Stimulated activated CD4-positive, alpha-beta T cell treated with anti-CD3 and anti-CD28 coated beads, TNF-alpha, amount 100 ng/mL, for 1 hour (primary cell): ENCODE data around the gene TSPAN14.

Experiments used
- DNase-seq, 3 donors: peaks; one replicate each; pipeline ENCODE4 v3.0.0-alpha.2; 2020; ENCODE audit warnings: low read depth in 3 of 3, low spot score in 1 of 3

TSPAN14 gene

DNA sequence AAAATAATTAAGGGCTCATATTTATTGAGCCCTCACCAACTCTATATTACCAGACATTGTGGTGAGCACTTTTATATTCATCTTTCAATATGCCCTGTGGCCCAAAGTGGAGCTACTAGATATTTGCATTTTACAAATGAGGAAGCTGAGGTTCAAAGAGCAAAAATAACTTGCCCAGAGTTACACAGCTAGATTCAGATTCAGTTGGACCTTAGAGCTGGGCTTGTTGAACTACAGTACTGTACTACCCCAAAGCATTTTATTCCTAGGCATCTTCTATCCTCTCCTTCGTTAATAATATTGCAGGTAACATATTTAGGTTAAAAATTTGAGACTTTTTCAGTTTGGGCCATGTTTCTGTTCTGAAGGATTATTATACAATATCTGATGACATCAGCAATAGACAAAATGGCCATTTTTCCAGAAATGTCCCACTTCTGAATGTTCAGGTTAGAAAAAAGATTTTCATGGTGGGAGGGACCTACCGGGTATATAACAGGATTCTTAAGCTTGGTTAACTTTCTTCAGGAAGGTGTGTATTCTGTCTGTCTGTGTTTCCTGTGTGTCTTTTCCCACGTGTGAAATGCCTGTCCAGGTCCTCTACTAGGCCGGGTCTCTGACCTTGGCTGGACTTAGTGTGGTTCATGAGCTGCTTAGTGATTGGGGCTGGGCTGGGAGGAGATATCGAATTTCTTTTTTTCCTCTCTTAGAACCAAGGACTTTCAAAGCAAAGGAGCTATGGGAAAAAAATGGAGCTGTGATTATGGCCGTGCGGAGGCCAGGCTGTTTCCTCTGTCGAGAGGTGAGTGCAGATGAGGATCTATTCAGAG is 32.2 kb upstream of the TSPAN14 start:
- DNase-seq: no peak

DNA sequence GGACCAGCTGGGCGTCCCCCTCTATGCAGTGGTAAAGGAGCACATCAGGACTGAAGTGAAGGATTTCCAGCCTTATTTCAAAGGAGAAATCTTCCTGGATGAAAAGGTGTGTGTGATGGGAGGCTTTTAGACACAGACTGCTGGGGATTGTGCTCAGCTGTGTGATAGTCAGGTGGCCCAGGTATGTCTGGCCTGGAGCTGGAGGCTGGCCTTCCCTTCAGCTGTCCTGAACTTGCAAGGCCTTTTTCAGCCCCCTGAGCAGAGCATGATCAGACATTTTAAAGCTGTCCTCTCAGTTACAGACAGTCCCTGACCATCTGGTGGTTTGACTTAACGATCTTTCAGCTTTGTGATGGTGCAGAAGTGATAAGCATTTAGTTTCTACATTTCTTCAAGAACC is 28.2 kb upstream of the TSPAN14 start:
- DNase-seq: no peak

DNA sequence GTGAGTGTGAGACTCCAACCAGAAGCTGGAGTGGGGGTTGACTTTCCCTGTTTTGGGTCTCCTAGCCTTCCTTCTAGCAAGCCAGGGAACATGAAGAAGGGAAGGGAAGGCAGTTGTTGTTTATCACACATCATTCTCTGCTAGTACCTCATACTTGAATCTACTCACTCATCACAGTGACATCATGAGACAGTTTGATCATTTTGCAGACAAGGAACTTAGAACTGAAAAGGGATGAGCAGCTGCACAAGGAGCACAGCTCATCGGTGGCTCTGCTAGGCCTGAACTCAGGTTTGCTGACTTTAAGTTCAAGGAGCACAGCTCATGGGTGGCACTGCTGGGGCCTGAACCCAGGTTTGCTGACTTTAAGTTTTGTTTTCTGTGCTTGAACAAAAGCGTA is 26.6 kb upstream of the TSPAN14 start:
- no peak for DNase-seq

DNA sequence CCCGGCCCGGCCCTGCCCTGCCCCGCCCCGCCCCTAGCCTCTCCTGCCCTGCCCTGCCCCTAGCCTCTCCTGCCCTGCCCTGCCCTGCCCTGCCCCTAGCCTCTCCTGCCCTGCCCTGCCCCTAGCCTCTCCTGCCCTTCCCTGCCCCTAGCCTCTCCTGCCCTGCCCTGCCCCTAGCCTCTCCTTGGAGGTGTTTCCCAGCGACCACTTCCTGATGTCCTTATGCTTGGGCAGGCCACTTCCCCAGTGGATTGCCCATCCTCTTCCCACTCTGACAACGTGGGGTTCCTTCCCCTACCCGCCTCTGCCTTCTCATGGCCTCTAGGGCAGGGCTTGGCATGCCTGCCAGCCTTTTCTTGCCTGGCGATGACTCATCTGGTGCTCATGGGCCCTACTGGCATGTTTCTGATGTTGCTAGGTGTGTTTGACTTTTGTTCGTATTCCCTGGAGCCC is 24.6 kb upstream of the TSPAN14 start:
- DNase-seq: no peak

DNA sequence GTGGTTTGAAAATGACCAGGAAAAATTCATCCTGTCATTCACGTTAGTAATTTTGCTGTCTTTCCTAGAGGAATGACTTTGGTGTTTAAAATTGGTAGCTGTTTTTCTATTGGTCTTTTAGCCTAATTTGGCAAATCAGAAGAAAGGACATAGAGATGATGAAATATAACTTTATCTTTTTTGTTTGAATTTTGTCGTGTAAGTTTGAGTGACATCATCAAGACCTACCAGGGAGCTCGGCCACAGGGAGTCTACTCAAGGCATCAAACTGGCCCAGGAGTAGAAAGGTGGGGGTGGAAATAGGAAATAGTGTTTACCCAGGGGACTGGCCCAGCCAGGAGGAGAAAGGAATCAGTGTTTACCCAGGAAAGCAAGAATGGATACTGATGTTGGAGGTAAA is 21.0 kb upstream of the TSPAN14 start:
- no peak for DNase-seq

DNA sequence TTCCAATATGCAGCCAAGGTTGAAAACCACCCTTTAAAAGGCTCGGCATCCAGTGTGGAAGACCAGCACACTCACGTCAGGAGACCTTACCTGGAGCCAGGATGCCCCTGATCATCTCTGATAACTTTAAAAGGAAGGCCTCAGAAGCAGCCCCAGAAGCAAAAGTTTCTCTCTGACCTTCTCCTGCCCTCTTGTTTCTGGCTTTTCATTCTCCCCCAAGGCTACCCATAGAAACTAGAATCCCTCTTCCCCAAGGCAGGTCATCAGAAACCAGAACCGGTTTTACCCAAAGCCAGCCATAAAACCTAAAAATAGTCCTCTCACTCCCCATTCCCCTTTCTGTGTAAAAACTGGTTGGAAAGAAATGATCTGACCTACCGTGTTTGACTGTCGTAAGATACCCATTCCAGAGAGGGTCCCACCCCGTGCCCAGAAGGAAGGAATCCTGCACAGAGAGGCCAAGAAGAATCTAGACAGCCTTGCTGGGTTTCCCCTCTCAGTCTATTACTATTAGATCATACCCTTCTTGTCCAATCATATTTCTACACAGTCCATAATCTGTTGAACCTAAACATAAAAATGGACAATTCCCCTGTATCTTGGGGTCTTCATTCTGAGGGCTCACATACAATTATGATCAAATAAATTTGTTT is 17.5 kb upstream of the TSPAN14 start:
- DNase-seq: no peak

DNA sequence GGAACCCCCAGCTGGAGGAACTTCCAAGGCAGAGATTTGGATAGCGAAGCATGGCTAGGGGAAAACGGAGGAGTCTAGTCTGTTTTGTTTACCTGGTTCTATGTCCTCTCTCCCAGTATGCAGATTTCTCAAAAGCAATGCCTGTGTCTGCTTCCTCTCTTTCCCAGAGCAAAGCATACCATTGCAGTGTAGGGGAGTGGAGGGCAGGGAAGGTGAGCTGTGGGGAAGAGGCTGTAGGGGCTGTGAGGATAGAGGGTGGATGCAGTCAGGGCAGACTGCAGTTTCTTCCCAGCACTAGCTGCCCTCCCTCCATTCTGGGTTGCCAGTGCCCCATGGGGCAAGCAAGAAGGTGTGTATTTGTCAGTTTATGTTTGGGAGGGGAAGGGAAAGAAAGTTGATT is 16.9 kb upstream of the TSPAN14 start:
- DNase-seq: no peak

DNA sequence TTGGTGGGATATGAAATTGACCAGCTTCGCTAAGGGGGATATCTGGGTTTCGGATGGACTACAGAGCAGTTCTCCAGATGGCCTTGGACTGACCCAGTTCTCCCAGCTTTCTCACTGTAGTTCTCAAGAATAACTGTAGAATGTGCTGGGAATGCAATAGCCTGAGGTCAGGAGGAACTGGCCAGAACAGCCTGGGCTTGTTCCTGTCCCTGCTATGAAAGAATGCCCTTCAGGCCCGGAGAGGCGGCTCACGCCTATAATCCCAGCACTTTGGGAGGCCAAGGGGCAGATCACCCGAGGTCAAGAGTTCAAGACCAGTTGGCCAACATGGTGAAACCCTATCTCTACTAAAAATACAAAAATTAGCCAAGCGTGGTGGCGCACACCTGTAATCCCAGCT is 12.3 kb upstream of the TSPAN14 start:
- no peak for DNase-seq

DNA sequence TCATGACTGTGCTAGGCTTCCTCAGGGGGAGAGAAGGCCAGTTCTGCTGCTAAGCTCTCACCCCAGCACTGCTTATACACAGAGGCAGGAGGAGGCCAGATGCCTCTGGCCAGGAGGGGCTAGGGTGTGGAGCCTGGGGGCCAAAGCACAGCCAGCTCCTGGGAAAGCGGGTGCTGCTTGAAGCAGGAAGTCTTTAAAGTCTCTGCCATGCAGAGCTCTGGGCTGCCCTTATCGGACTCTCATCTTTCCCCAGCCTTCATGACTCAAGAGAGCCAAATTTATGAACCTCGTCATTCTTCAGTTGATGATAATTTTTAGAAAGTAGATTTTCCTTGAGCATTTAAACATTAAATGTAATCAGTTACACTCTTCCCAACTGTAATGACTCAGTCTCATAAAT is 11.2 kb upstream of the TSPAN14 start:
- no peak for DNase-seq

DNA sequence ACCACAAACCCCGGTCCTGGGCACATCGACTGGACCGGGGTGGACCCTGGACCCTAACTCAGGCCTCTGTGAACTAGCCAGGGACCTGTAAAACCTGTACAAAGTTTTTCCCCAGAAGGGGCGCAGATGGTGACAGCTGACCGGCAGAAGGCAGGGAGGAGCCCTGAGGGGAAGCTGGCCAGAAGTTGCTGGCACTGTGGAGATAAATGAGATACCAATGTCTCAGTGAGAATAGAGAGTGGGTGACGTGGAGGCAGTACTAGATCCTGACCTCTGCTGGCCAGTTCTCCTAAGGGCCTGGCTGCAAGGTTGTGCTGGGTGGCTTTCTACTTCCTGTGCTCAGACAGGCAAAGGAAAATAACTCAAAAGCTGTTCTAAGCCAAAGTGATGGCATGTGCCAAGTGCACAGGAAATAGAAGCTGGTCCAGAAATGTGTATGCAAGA is 10.6 kb upstream of the TSPAN14 start:
- DNase-seq: no peak

DNA sequence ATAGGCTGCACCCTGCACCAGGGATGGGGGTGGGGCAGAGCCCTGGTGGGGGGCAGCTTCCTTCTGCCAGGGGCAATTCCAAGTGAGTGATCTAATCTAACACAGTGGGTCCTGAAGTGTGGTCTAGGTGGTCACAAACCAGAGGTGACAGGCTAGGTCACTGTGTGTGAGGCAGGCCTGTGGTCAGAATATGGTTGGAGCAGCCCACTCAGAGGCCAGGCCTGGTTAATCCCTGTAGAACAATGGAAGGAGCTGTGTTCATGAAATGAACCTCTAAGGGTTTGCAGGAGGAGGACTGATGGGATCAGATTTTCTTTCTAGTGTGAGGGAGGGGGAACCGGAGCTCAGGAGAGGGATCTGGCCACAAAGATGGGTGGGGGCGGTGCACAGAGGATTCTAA is 10.0 kb upstream of the TSPAN14 start:
- no peak for DNase-seq

DNA sequence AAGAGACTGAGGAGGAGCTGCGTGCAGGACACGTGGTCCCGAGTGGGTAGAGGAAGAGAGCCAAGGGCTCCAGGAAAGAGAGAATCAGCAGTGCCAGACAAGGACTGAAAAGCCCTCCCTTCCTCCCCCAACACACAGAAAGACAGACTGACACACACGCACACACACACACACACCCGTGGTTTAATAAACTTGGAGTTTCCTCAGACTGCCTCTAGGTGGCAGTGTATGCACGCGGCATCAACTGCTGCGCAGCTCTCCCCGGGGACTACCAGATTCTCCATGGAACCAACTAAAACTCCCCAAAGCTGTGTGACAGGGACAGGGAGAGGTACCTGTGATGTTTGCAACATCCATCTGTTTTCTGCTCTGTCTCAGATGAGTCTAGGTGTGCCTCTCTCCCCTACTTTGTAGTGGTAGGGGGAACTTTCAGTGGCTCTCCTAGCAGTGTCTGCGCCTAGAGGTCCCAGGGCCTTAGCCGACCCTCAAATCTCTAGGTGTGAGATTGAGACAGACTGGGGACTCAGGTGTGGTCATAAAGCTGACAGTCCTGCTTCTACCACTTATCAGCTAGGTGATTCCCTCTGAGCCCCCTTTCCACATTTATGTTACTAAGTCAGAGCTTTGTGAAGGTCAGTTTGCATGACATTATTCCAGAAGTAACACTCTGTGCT is 9.3 kb upstream of the TSPAN14 start:
- DNase-seq: peak in 2 of 3 donors; percentile 37 to 59

DNA sequence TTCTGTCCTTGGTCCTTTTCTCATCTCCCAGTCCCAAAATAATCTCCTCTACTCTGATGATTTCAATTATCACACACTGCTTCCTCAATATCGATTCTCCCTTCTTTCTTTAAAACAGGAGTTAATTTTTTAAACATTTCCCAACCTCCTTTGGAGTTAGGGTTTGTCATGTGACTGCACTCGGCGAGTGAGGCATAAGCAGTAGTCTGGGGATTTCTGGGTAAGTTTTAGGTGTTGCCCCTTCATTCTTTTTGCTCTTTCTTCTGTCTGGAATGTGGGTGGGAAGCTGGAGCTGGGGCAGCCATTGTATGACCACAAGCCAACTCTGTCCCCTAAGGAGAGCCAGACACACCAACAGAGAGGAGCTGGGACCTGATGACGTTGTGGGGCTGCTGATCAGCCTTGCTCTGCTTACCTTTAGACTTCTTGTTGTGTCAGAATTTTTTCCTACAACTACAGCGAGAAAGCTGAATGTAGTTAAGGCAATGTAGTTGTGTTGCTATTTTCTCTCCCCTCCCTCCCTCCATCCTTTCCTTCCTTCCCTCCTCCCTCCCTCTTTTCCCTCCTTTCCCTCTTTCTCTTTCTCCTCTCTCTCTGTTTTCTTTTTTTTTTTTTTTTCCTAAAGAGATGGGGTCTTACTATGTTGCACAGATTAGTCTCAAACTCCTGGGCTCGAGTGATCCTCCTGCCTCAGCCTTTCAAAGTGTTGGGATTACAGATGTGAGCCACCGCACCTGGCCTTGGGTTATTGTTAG is 6.5 kb upstream of the TSPAN14 start:
- no peak for DNase-seq

DNA sequence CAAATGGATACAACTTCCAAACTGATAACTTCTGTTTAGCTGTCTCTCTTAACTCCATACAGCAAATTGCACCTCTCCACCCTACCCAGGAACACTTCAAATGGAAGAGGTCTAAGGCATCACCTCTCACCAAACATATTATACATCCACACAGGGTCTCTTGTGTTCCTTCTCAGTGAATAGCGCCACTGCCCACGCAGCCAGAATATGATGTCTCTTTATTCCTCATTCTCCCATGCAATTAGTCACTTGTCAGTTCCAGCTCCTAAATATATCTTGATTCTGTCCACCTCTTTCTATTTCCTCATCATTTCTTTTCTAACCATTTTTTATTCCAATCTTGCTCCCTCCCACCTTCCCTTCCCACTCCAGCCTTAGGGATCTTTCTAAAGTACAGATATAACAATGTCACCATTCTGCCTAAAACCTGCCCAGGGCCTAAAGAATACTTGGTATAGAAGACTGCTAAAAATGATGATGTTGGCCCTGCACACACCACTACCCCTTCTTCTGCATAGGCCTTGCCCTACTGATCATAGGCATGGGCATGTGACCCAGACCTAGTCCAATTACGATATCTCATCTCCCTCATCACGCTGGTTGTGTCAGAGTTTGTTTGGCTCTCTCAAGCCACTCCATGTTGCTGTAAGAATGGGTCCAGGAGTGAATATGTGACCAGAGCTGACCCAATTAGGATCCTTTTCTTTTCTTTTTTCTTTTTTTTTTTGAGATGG is 5.7 kb upstream of the TSPAN14 start:
- DNase-seq: no peak

DNA sequence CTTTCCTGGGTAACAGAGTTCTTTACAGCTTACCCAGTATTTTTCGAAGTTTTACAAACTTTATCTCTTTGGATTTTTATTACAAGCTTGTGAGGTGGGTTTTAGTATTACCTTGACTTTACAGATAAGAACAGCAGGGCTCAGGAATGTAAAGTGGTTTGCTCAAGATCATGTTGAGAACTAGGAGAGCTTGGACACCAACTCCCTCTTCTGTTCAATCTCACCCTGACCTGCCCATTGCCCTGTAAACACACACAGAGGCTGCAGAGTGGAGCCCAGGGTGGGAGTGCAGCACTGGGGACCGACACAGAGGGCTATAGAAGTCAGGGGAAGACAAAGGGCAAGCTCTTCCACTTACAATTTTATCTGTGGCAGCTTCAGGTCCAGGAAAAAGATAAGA is 4.6 kb upstream of the TSPAN14 start:
- no peak for DNase-seq

DNA sequence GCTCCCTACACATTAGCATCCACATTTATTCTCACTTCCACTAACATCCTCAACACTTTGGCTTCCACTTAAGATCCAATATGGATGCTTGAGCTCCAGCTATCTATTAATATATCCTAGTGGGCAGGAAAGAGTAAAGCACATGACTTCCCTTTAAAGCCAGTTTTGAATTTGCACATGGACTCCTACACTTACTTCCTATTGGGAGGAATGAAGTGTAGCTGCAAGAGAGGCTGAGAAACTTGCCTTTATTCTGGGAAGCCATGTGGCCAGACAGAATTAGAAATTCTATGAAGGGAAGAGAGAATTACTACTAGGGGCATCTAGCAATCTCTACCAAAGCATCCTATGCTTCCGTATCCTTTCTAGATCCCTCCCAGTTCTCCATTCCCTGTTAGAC is 3.0 kb upstream of the TSPAN14 start:
- DNase-seq: no peak

DNA sequence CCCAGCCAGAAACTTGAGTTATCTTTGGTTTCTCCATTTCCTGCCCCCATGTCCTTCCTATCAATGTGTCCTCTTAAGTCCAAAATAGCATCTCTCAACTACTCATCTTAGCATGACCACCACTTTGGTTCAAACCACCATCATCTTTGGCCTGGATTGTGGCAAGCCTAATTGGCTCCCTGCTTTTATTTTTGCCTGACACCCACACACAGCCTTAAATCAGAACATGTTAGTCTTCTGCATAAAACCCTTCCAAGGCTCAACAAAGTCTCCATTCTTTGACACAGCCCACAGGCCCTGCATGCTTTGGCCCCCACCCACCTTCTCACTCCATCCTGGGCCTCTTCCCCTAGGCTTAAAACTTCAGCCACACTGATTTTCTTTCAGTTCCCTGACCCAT is 2.0 kb upstream of the TSPAN14 start:
- no peak for DNase-seq

DNA sequence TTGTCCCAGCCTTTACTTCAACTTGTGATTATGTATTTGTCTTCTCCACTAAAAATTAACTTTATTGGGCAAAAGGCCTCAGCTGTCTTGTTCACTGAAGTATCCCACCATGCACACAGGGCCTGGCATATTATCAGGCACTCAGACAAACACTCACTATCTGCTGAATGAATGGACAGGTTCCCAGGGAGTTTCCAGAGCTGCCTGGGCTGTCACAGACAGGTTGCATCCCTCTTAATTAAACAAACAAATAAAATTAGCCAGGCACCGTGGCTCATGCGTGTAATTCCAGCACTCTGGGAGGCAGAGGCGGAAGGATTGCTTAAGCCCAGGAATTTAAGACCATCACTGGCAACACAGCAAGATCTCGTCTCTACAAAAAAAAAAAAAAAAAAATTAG is 1.5 kb upstream of the TSPAN14 start:
- no peak for DNase-seq

DNA sequence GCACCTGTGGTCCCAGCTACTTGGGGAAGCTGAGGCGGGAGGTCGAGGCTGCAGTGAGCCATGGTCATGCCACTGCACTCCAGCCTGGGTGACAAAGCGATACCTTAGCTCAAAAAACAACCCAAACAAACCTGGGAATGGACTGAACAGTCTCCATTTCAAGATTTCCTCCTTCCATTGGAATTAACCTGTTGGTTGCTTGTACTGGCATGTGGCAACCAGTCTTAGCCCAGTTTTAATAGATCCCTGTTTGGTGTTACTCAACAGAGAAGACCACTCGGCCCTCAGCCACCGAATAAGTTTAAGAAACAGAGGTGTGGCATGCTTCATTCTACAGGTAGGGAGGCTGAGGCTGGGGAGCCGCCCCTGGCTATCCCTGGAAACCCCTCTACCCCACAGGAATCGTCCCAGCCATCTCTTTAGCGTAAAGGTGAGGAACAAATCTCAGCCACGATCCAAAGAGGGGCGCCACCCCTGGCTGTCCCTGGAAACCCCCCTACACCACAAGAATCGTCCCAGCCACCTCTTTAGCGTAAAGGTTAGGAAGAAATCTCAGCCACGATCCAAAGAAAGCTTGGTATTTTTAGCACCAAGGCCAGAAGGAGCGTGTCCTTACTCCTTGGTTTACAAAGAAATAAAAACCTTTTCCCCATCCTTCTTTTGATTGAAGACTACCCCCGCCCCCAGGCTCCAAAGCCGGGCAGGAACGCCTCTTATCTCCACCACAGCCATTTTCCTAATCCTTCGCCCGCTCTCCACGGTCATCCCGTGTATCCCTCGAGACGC is 861 bp upstream of the TSPAN14 start:
- no peak for DNase-seq
